ENCODE data around the gene KRT82.

- TF ChIP-seq TAF1 (IDR thresholded peaks at IDR 0.05; ENCODE audit: borderline replicate concordance, insufficient read depth, low read length) (no peak), SIN3A (IDR thresholded peaks at IDR 0.05; ENCODE audit: borderline replicate concordance, insufficient read depth, low read length) (no peak)
- TF ChIP-seq, protein P1, sequence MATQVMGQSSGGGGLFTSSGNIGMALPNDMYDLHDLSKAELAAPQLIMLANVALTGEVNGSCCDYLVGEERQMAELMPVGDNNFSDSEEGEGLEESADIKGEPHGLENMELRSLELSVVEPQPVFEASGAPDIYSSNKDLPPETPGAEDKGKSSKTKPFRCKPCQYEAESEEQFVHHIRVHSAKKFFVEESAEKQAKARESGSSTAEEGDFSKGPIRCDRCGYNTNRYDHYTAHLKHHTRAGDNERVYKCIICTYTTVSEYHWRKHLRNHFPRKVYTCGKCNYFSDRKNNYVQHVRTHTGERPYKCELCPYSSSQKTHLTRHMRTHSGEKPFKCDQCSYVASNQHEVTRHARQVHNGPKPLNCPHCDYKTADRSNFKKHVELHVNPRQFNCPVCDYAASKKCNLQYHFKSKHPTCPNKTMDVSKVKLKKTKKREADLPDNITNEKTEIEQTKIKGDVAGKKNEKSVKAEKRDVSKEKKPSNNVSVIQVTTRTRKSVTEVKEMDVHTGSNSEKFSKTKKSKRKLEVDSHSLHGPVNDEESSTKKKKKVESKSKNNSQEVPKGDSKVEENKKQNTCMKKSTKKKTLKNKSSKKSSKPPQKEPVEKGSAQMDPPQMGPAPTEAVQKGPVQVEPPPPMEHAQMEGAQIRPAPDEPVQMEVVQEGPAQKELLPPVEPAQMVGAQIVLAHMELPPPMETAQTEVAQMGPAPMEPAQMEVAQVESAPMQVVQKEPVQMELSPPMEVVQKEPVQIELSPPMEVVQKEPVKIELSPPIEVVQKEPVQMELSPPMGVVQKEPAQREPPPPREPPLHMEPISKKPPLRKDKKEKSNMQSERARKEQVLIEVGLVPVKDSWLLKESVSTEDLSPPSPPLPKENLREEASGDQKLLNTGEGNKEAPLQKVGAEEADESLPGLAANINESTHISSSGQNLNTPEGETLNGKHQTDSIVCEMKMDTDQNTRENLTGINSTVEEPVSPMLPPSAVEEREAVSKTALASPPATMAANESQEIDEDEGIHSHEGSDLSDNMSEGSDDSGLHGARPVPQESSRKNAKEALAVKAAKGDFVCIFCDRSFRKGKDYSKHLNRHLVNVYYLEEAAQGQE (IDR thresholded peaks at IDR 0.05; ENCODE audit: insufficient read depth in 1 of 2, low read depth in 2 of 2, low read length in 2 of 2) = no peak
Observed at GRCh38 chr12:52436000-52436827, 30.1 kb upstream of the KRT82 start.
